A549 (cell line): Measurements from ENCODE around the gene PRAC1. TPM values are rescaled to one million over a fixed set of nuclear protein-coding genes. Genes with fewer than 3 reads are reported as not detected.

Experiments
- ATAC-seq, 2 experiments: fragments of 200-7000 bp in 1 of 2; fragments of >200 bp in 1 of 2; cut with Nextera tagmentation in 1 of 2; cut with Tn5 transposase in 1 of 2; 3 replicates each; pipeline versions ENCODE4 v1.8.0 to v1.9.1; 2018 to 2020; ENCODE audit warnings: mild to moderate bottlenecking in 1 of 2, moderate library complexity in 1 of 2
- CTCF ChIA-PET: fragments of 300-600 bp; sonication (Branson Sonifier 250); formaldehyde crosslinking; extraction: SDS; loops from one replicate; lab custom pipeline; 2021; ENCODE audit warnings: antibody characterized with exemption, inconsistent platforms; lab: Yijun Ruan, JAX
- POLR2A ChIA-PET: fragments of 350-600 bp; formaldehyde crosslinking; extraction: SDS; loops from one replicate; lab custom pipeline; 2021; ENCODE audit warnings: antibody characterized with exemption, inconsistent platforms; lab: Yijun Ruan, JAX
- DNase-seq, 2 experiments: peaks; one replicate each; pipeline versions ENCODE4 v3.0.0 to v3.0.0-alpha.2; 2011 to 2016; ENCODE audit warnings: low read depth in 1 of 2, low spot score in 1 of 2
- FAIRE-seq: peaks from 2 replicates; lab custom pipeline; 2011; peaks lifted over from hg19 to GRCh38; lab: Jason Lieb, UNC
- H3K27ac ChIP-seq, 2 experiments: fragments of >200 bp; sonication (Bioruptor Twin); formaldehyde crosslinking; 3 replicates each; pipeline ENCODE4 v1.5.1; 2016 to 2017
- H3K4me1 ChIP-seq: fragments of >200 bp; sonication (Bioruptor Twin); formaldehyde crosslinking; 3 replicates; pipeline ENCODE4 v1.6.1; 2016
- H3K4me2 ChIP-seq: fragments of >200 bp; sonication (Bioruptor Twin); formaldehyde crosslinking; 3 replicates; pipeline ENCODE4 v1.6.1; 2016
- H3K4me3 ChIP-seq: fragments of >200 bp; sonication (Bioruptor Twin); formaldehyde crosslinking; 3 replicates; pipeline ENCODE4 v1.5.1; 2016
- H3K9me3 ChIP-seq: fragments of >200 bp; sonication (Bioruptor Twin); formaldehyde crosslinking; 3 replicates; pipeline ENCODE4 v1.6.1; 2016
- ATOH8 ChIP-seq: fragments of 250-450 bp; sonication (Bioruptor Pico); IDR thresholded peaks from 2 replicates; pipeline ENCODE4 v1.5.0; 2020; ENCODE audit warnings: low read depth, mild to moderate bottlenecking, moderate library complexity
- BHLHE40 ChIP-seq: IDR thresholded peaks from 2 replicates; pipeline ENCODE4 v1.6.1; 2012; ENCODE audit warnings: low read depth, low read length, inconsistent platforms
- CBX2 ChIP-seq: fragments of 200-600 bp; sonication (generic); IDR thresholded peaks from 2 replicates; pipeline ENCODE4 v1.6.1; 2016; ENCODE audit warnings: low read depth, mild to moderate bottlenecking, borderline replicate concordance
- CTCF ChIP-seq: fragments of >200 bp; sonication (Bioruptor Twin); formaldehyde crosslinking; IDR thresholded peaks from 3 replicates; pipeline ENCODE4 v1.5.1; 2016
- EHMT2 ChIP-seq: fragments of 200-600 bp; sonication (generic); IDR thresholded peaks from 2 replicates; pipeline ENCODE4 v1.6.1; 2016; ENCODE audit warnings: antibody characterized with exemption, low read depth, mild to moderate bottlenecking, moderate library complexity
- EP300 ChIP-seq, 2 experiments: fragments of >200 bp; sonication (Bioruptor Twin); formaldehyde crosslinking; IDR thresholded peaks; 2 replicates in 1 of 2; 3 replicates in 1 of 2; pipeline ENCODE4 v1.6.1; 2016 to 2017
- ESRRA ChIP-seq: fragments of 150-350 bp; IDR thresholded peaks from 2 replicates; pipeline ENCODE4 v1.6.1; 2014; ENCODE audit warnings: mild to moderate bottlenecking, low read length, borderline replicate concordance
- HOXB13 ChIP-seq: fragments of 250-450 bp; sonication (Bioruptor Pico); IDR thresholded peaks from 2 replicates; pipeline ENCODE4 v1.5.0; 2020; ENCODE audit warnings: low read depth, mild to moderate bottlenecking, moderate library complexity
- KDM5A ChIP-seq: fragments of 200-600 bp; sonication (generic); IDR thresholded peaks from 2 replicates; pipeline ENCODE4 v1.6.1; 2016; ENCODE audit warnings: antibody characterized with exemption, mild to moderate bottlenecking
- NPAS2 ChIP-seq: fragments of 250-450 bp; sonication (Bioruptor Pico); IDR thresholded peaks from 2 replicates; pipeline ENCODE4 v1.8.0; 2022; ENCODE audit warnings: mild to moderate bottlenecking, moderate library complexity, borderline replicate concordance
- POLR2A ChIP-seq: IDR thresholded peaks from 2 replicates; pipeline ENCODE4 v1.6.1; 2012; ENCODE audit warnings: mild to moderate bottlenecking, low read length
- RAD21 ChIP-seq, 2 experiments: fragments of >200 bp in 1 of 2; sonication (Bioruptor Twin) in 1 of 2; formaldehyde crosslinking in 1 of 2; IDR thresholded peaks in 1 of 2; conservative IDR thresholded peaks in 1 of 2; 2 replicates in 1 of 2; 3 replicates in 1 of 2; pipeline ENCODE4 v1.6.1; 2012 to 2018; ENCODE audit warnings: inconsistent platforms in 1 of 2
- RFX5 ChIP-seq: fragments of 450-650 bp; IDR thresholded peaks from 2 replicates; pipeline ENCODE4 v1.7.1; 2014; ENCODE audit warnings: antibody characterized with exemption, mild to moderate bottlenecking, moderate library complexity
- RNF2 ChIP-seq: fragments of 200-600 bp; sonication (generic); IDR thresholded peaks from 2 replicates; pipeline ENCODE4 v1.6.1; 2016; ENCODE audit warnings: low read depth, mild to moderate bottlenecking, antibody characterized with exemption, moderate library complexity, borderline replicate concordance
- USF2 ChIP-seq: fragments of 450-650 bp; IDR thresholded peaks from 2 replicates; pipeline ENCODE4 v1.6.1; 2014; ENCODE audit warnings: antibody characterized with exemption
- ZSCAN20 ChIP-seq: fragments of 250-450 bp; sonication (Bioruptor Pico); IDR thresholded peaks from 2 replicates; pipeline ENCODE4 v1.8.0; 2022; ENCODE audit warnings: mild to moderate bottlenecking, moderate library complexity
- WGBS: methylation state at CpG from one replicate; pipeline ENCODE4 v1.1.6; 2017; ENCODE audit errors: missing lambda C conversion rate; 5-methylcytosine and 5-hydroxymethylcytosine counted together
- polyA plus RNA-seq, 4 experiments: library from polyadenylated mRNA; depleted of rRNA in 3 of 4; stranded (reverse); fragments of >200 nt; fragmentation: RNase III in 1 of 4; extraction: RNeasy Plus Mini Kit Qiagen cat#74134 plus additional on column Dnase treatment in 1 of 4; gene quantifications; 2 replicates in 3 of 4; 3 replicates in 1 of 4; pipeline ENCODE4 v1.2.3, GENCODE V29; 2011 to 2017

PRAC1 gene
- polyA plus RNA-seq, 2 of the 4 experiments (the other 2 are of a cell fraction): not detected

DNA sequence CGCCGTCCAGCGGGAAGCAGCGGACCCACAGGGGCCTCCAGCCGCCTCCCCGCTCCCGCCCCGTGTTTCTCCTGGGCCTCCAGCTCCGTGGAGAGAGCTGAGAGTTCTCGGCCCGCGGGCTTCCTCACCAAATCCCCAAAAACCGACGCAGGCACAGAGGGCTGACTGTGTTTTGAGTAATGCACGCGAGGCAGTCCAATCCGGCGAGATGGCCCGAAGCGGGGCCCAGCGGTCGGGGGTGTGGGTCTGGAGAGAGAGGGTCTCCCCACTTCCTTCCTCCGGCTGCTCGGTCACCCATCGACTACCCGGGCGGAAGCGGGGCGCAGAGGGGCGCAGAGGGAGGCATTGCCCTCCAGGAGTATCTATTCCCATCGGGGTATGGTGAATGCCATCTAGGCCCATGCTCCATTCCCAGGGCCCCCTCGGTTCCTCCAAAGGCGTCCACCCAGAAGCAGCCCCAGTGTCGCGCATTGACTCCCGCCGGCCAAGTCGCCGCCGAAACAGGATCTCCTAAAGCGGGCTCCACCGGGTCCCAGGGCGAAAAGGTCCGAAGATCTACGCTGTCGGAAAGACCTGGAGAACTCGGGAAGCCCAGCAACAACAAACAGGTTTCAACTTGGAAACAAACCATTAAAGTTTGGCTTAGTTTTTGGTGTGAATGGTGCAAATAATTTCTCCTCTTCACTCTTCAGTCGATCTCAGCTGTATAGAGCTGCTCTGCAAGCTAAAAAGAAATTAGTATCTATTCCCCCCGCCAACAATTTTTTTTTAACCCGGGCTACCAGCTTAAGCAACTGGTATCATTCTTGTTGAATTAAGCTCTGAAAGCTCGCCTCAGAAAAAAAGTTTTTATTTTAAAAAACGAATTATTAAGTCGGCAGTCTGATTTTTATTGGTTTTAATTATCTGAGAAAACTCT lies 25.4 kb upstream of the PRAC1 start:
- no peak overlapping the region for H3K27ac ChIP-seq
- WGBS: 88% methylated on average over 53 of the region's 53 CpGs
- CTCF ChIA-PET: interaction anchor here (0.7 to 4.3 kb wide), 5 partner anchors 10 to 648 kb away, joined by 3 to 24 read pairs (median 5); partner anchors contain the start of gene PRAC2
- ATAC-seq (no peak), DNase-seq (no peak)
- POLR2A ChIA-PET: no interaction called here
- no peaks in the 10 kb centered on the region for H3K9me3 ChIP-seq
- no peak for TF ChIP-seq RNF2
- TF ChIP-seq EHMT2: no peak
- TF ChIP-seq, all 56 proteins: peak for 0
- H3K4me1 ChIP-seq: peaks cover 17% of the 10 kb centered on the region; the same call in 2 of the 3 replicates
- FAIRE-seq: no peak
- H3K4me3 ChIP-seq: no peak overlapping the region
- no peak overlapping the region for H3K4me2 ChIP-seq

DNA sequence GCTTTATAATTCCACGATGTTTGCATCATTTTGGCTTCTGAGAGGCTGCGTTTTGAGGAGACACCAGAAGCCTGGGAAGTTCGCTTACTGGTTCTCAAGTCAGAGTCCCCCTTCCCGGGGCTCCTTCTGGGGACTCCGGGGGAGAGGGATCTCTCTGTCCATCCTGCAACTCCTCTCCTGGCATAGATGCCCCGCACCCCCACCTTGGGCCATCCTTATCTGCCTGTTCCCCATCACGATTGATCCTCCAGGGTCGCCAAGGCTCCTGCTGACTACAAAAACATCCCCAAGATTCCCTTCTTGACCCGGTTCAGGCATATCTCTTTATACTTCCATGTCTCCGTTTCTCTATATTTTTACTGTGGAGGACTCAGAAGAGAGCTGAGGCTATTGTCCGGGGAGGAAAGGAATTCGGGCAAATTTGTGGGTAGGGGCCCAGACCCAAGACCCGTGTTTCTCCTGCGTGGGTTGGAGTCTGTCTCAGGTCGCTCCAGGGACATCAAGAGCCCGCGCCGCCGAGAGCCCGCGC lies 24.7 kb upstream of the PRAC1 start:
- FAIRE-seq: no peak
- CTCF ChIA-PET: interaction anchor here (3.6 kb wide), 1 partner anchor 18 kb away, joined by 15 read pairs; the partner anchor contains the start of gene HOXB13

DNA sequence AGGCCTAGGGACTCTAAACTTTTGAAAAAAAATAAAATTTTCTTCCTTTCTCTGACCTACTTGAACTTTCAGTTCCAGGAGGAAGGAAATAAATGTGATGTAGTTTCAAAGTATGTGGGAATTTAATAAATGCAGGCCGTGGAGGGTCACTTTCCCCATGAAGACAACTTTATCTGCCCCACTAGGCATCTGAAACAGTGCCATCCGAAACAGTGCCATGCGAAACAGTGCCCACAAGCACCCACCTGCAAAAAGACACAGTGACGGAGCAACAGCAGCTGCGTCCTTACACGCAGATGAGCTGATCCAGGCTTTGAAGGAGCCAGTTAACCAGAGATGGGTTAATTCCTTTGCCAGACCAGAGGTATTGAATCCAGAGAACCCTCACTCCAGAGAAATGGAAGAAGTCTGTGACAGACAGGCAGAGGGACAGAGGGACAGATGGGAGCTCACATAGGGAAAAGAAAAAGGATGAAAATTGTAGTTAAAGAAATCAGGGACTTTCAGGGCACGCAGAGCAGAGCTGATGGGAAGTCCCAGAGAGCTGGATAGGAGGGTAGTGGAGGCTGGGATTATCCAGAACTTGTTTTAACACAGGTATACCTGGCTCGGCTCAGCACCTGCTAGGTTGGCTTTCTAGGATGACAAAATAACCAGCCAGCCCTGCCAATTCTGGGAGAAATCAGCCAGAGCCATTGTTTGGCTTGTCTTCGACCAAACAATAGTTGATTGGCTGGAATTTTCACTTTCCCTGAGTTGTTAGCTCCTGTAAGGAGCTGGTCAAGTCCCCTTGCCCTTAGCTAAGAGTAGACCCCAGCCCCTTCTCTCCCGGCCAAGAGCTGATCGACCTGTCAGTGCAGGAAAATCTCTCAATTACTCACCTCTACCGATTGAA lies 23.3 kb upstream of the PRAC1 start:
- no peaks in the 10 kb centered on the region for H3K4me1 ChIP-seq
- H3K27ac ChIP-seq: no peak overlapping the region
- CTCF ChIA-PET: interaction anchor here (0.7 to 4.4 kb wide), 11 partner anchors 16 to 133 kb away, joined by 3 to 51 read pairs (median 6); partner anchors contain the start of genes HOXB13, PRAC1 and PRAC2
- no peak for DNase-seq
- TF ChIP-seq ESRRA: no peak
- TF ChIP-seq RAD21 (conservative IDR thresholded peaks at IDR 0.05 in 1 of 2, IDR thresholded peaks at IDR 0.05 in 1 of 2): no peak
- no peak for TF ChIP-seq POLR2A
- TF ChIP-seq ATOH8: no peak
- TF ChIP-seq EP300 (IDR thresholded peaks at IDR 0.05): no peak
- TF ChIP-seq HOXB13 (CRISPR knock-in tag): no peak
- no peak for TF ChIP-seq USF2
- no peak for TF ChIP-seq ZSCAN20 (CRISPR knock-in tag)
- TF ChIP-seq, all 56 proteins: peak for 0
- 69% methylated on average over 12 of the region's 12 CpGs for WGBS
- FAIRE-seq (no peak), ATAC-seq (no peak; a peak in 1 of 6 replicates)
- POLR2A ChIA-PET: no interaction called here
- no peak overlapping the region for H3K4me2 ChIP-seq
- no peaks in the 10 kb centered on the region for H3K9me3 ChIP-seq
- H3K4me3 ChIP-seq: no peak overlapping the region

More for the DNA sequence above, 24.7 kb upstream of the PRAC1 start:
- 75% methylated on average over 21 of the region's 21 CpGs for WGBS
- H3K4me2 ChIP-seq: no peak overlapping the region
- DNase-seq: no peak
- H3K27ac ChIP-seq: no peak overlapping the region
- no peaks in the 10 kb centered on the region for H3K9me3 ChIP-seq
- ATAC-seq: no peak
- H3K4me3 ChIP-seq: no peak overlapping the region
- POLR2A ChIA-PET: no interaction called here
- TF ChIP-seq RFX5 (no peak), CBX2 (no peak), KDM5A (no peak), NPAS2 (no peak), BHLHE40 (no peak), CTCF (no peak)
- peaks cover 10% of the 10 kb centered on the region; the same call in 2 of the 3 replicates for H3K4me1 ChIP-seq
